HG03575 (cell line): ENCODE measurements around the gene C22orf39.
"Not testable (repeated sequence)": the region's sequence is repeated elsewhere in the genome, so short reads cannot be mapped to it uniquely, and the experiment has no call there.

Source experiments
- ATAC-seq: cut with Tn5 transposase; IDR thresholded peaks from one replicate; pipeline ENCODE4 v1.9.1; 2021; ENCODE audit not compliant: unreplicated experiment, insufficient number of reproducible peaks, low FRiP score; ENCODE audit errors: extremely low read depth

Gene C22orf39

DNA sequence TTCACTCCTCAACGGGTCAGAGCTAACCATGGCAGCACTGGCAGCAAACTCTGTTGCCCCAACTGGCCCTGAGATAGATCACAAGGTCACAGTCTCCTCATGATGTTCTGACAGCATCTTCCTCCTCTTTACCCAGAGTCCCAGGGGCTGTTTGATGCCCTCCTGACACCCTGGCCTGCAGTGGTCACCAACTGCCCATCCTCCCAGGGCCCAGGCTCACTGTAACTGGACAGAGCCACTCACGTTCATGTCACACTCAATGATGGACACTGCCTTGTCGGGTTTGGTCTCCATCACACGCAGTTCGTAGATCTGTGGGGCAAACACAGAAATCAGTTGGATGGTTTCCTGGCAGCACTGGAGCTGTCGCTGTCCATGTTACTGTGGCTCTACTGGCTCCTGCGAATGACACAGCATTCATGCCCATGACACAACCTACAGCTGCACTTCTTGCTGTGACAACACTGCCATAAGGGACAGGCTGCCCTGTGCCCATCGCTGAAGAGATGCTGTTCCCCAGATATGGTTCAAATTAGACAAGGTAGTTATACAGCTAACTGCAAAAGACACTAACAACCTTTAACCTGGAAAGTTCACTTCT lies 10.4 kb upstream of the C22orf39 start:
- no peak for ATAC-seq

DNA sequence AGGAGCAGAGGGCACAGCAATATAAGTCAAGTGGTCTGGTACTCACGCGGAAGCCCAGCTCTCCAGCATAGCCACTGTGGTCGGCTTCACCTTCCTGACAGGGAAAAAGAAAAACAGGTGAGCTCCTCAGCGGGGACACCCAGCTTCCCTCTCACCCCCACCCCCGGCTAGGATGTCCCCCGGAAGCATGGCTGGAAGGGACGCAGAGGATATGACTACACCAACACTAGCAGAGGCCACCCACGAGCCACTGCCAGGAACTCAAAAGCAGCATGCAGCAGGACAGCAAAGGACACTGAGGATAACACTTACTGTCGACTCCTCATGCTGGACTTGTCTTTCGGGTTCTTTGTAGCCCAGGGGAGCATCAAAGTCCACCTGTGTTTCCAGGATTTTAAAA lies 9.0 kb upstream of the C22orf39 start:
- no peak for ATAC-seq

DNA sequence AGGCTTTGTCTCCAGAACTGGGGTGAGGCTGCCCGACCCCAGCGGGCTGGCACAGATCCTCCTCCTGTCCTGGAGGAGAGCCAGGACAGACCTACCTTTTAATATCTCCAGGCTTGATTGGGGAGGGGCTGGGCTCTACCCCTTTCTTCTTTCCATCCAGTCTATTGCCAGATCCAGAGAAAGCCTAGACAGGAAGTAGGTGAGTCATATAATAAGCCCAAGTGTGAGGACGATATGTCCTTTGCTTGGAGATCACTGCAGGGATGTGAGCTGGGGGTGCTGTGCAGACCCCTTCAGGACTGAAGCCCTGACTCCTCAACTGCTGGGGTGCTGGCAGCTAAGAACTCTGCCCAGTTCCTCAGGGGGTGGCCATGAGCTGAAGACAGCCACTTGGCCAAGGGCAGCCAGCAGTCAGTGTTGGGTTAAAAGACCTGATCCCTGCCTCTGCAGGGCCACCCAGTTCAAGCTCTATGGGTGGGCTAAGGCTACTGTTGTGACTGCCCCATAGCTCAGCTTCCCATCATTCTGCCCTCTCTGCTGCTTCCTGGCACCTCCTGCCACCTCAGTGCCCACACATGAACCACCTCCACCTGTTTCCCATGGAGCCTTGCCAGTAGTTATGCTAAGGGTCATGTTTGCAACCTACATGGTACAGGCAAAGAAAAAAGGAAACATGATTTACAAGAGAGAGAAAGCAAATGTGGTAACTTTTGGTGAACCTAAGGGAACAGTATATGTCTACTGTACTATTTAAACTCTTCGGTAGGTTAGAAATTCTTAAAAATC lies 8.3 kb upstream of the C22orf39 start:
- ATAC-seq = no peak

DNA sequence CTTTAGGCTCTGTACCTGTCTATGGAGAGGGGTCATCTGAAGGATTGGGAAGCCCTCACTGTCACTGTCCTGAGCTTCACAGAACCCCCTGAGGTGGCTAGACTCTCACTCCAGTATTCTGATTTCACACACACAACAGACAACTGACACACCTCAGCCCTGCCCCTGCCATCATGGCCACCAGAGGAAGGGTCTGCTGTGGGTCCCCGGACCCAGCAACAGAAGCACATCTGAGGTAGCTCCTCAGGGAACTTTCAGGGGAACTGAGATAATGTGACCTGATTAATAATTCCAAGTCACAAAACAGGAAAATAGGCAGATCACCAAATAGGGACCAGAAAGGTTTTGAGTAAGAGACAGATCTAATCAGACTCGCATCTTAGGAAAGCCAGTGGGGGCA lies 7.5 kb upstream of the C22orf39 start:
- no peak for ATAC-seq

DNA sequence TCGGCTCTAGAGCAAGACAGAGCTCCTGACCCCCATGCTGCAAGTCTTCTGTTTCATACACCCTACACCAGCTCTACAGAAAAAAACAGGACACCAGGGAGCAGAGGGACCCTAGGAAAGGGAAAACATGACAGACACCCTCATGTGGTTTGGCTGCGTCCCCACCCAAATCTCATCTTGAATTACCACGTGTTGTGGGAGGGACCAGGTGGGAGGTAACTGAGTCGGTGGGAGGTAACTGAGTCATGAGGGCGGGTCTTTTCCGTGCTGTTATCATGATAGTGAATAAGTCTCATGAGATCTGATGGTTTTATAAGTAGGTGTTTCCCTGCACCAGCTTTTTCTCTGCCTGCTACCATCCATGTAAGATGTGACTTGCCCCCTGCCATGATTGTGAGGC lies 6.6 kb upstream of the C22orf39 start:
- no peak for ATAC-seq

DNA sequence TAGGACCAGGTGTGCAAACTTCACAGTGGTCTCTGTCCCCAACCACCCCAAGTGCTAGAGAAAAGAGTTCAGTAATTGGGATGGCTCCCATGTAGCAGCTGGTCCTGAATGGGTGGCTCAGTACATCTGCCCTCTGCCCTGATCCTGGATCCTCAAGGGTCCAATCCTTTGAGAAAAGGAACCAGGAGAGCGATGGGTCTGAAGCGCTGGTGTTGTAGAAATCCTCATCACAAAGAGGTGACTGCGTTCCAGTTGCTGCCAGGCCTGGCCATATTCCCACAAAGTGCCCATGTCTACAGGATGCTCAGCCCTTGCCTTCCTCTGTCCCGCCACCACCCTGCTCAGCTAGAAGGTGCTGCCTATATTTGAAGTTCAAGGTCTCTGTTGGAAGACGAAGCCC lies 6.2 kb upstream of the C22orf39 start:
- ATAC-seq = no peak

DNA sequence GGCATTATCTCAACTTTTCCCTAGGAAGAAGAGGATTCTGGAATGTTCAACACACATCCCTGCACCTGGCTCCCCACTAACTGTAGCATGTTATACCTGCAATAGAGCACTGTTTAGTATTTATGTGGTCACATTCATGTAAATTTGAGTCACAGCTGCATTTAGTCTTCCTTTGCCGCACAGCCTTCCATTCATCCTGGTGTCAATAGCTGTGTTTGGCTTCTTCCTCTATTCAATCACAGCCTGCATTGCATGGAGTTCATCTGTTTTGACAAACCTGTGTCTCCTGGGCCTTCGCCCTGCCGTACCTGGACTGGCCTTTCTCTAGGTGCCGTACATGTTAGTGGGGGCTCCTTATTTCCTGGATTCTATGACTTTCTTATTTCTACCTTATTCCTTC lies 4.1 kb upstream of the C22orf39 start:
- no peak for ATAC-seq

DNA sequence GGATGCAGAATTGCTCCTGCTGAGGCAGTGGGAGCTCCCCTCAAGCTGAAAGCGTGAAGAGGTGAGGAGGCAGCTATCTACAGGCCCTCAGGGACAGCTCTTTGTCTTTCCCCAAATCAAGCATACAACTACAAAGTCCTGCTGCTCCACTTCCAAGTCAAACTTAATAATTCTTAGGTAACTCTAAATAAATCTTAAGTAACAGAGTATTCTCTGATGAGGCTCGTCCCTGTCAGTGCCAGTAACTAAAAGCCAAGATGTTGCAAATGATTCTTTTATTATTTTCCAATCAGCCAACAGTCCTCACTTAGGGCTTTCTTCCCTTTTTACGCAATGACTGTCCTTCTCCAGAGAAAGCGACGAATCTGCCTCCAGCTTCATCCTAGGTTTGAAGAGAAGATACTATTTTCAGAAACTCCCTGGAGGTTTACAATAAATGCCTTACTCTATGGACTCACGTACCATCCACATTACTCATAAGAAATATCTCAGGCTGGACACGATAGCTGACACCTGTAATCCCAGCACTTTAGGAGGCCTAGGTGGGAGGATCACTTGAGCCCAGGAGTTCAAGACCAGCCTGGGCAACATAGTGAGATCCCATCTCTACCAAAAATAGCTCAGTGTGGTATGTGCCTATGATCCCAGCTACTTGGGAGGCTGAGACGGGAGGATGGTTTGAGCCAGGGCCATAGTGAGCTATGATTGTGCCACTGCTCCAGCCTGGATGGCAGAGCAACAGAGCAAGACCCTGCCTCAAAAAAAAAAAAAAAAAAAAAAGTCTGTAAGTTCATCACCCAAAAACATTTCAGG lies 3.1 kb upstream of the C22orf39 start:
- ATAC-seq = no peak

DNA sequence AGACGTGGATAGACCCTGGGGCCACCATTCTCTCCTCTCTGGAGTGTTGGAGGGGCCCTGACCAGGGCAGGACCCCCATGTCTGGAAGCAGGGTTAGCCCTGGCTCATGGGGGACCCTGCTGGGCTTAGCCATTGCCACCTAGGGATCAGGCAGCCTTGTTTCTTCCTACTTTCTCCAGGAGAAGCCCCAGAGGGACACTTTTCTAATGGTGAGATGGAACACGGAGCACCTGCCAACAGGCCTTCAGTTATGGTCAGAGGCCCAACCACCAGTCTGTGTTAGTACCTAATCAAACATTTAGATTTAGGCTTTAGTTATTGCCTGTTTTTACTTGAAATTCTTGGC lies 1.9 kb upstream of the C22orf39 start:
- ATAC-seq = no peak

DNA sequence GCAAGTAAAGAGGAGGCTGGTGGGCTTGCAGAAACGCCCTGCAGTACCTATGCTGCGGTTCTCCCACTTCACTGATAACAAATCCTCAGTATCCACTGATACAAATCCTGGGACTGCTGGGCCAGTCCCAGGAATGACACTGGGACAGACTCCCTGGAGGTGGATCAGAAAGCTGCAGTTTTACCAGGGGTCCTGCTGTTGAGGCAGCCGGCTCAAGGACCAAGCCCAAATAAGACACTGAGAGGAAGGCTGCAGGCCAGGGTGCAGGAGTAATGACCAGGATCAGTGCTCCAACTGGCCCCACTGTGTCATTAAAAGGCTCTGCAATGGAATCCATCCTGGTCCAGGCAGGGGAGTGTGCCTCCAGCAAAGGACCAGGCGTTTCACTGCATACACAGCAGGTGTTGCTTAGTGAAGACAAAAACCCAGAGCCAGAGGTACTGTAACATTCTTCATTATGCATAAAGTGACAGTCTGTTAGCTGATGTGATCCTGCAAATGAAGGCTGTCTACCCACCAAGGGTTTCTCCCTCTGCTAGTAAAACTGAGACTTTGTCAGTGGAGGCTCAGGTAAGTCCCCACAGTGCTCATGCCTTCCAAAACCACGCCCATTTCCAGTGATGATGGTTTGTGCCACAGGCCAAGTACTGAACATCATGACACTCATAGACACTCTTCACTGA lies 1.4 kb upstream of the C22orf39 start:
- no peak for ATAC-seq

DNA sequence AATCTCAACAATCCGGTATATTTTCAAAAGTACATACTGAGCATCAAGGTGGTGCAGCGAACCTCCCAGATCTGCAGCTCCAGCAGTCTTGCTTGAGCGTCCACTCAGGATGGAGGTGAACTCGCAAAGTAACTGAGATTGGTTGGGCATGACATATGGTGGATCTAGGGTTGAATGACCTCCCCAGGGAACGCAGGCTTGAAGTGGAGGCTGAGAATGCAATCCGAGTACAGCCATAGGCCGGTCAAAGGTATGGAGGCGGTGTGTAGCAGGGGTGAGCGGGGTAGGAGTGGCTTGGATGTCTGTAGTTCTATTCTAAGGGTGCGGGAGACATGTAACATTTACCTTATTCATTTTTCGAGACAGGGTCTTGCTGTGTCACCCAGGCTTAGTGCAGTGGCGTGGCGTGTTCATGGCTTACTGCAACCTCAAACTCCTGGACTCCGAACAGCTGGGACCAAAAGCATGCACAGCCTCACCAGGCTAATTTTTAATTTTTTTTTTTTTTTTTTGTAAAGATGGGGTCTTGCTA lies 631 bp upstream of the C22orf39 start:
- no peak for ATAC-seq

DNA sequence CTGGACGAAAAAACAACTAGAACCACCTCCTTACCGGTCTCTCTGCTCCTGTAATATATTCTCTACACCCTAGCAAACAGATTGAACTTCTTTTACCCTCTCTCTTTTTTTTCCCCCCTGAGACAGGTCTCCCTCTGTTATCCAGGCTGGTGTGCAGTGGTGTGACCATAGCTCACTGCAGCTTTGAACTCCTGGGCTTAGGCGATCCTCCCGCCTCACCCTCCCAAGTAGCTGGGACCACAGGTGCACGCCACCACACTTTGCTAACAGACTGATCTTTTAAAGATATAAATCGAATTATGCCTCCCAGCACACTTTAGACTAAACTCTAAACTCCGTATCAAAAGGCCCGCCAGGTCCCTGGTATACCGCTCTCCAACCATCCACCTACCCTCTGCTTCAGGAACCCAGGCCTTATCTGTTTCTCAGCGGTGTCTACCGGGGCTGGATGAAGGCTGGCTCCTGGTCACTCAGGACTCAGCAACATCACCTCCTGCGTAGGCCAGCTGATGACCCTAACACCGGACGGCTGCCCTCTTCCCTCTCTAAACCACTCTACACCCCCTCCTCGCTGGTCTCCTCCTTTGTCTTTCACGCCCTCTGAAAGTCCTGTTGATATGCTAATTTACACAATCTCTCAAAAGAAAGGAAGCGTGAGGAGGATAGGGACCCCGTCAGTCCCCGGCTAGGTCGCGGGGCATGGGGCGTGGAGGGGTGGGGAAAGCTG lies 745 bp downstream of the C22orf39 start:
- no peak for ATAC-seq

DNA sequence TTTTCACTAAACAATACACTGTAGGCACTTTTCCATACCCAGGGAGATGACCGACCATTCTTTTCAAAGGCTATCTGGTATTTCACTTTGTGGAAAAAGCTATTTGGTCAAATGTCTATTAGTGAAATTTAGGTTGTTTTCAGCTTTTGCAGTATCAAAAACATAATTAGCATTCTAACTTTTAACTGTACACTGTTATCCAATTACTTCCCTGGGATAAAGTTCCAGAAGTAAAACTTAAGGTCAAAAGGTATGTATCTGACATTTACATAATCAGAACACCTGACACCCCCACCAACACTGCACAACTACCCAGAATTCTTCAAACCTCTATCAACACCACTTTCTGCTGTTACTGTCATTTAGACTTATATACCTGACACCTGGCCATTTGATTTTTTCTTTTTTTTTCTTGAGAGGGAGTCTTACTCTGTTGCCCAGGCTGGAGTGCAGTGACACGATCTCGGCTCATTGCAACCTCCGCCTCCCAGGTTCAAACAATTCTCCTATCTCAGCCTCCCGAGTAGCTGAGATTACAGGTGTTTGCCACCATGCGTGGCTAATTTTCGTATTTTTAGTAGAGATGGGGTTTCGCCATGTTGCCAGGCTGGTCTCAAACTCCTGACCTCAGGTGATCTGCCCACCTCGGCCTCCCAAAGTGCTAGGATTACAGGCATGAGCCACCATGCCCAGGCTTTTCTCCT lies 2.1 kb downstream of the C22orf39 start:
- ATAC-seq = not testable (repeated sequence)

DNA sequence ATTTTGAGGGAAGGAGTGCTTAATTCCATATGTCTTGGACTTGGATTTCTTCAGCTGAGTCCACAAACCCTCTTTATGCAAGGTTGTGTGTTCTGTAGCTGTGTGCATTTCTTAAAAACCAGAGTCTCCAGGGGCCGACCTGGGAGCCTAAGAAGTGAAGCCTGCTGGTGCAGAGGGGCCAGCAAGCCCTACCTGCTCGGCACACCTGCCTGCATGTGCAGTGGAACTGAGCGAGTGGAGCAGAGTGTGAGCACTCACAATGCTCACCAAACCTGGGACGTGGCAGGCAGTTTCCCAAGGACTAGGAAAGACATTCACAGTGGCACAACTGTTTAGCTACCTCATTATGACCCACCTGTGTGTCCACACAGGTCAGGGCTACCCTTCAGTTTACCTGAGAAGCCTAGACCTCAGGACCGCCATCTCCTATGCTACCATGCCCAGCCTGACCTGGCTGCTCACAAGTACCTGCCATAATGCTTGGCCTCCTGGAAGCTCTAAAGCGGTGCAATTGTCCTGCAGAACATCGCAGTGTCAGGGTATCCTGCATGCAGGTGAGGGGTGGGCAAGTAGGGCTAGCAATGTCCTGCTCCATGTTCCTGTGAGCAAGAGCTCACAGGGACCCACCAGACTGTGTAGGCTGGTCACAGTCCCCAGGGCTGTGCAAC lies 3.8 kb downstream of the C22orf39 start:
- no peak for ATAC-seq

DNA sequence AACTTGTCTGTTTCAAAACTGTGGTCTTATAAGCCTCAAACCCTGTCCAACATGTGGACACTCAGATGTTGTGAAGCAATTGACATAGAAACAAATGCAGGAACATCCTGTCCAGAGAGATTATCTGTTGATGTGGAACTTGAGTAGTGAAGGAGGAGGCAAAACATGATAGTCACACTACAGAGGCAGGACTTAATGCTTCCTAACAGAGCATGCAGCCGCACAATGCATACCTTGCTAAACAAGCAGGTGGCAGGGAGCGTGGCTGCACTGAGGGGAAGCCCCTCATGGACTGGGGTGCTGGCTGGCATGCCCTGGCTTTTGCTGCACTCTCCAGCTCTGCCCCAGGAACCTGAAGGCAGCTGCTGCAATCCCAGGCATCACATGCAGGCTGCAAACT lies 5.3 kb downstream of the C22orf39 start:
- no peak for ATAC-seq

DNA sequence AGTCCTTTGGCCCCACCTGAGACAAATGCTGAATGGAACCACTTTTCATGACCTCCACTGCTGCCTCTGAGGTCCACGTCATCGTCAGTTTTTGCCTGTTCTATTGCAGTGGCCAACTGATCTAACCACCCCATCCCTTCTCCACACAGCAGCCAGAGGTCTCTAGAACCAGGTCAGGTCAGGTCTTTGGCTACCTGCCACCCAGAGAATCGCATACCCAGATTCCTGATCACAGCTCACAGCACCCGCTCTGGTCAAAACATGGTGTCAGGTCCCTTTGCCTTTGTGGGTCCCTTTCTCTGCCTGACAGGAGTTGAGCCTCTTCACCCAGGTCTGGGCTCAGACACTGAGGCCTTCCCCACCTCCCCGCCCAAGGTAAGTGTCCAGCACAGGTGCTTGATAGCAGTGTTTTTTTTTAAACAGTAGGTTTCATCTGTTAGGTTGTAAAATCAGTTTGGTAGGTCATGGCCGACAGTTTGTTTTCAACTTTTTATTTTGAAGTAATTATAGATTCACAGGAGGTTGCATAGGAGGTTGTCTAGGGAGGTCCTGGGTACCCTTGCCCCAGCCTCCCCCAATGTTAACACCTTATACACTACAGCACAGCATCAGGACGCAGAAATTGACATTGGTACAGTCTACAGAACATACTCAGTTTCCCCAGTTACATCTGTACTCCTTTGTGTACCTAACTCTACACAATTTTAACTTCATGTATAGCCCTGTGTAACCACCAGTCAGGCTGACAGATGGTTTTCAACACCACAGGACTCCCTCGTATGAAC lies 6.9 kb downstream of the C22orf39 start:
- no peak for ATAC-seq

DNA sequence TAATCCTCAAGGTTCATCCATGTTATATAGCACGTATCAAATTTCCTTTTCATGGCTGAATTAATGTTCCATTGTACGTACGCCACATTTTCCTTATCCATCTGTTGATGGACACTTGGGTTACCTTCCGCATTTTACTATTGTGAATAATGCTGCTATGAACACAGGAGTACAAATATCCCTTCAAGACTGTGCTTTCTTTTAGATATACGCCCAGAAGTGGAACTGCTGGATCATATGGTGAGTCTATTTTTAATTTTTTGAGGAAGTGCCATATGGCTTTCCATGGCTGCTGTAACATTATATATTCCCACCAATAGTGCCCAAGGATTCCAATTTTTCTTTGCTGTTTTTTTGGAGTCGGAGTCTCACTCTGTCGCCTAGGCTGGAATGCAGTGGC lies 9.2 kb downstream of the C22orf39 start:
- no peak for ATAC-seq
